Brain microvascular endothelial cell (primary cell): ENCODE data around the gene ELMO2.

ENCODE experiments used
- DNase-seq: peaks from one replicate; pipeline ENCODE4 v3.0.0-alpha.2; 2020
- H3K27ac ChIP-seq: fragments of 250-450 bp; sonication (Bioruptor Pico); 2 replicates; pipeline ENCODE4 v1.5.1; 2020; ENCODE audit warnings: mild to moderate bottlenecking, moderate library complexity
- H3K27me3 ChIP-seq: fragments of 250-450 bp; sonication (Bioruptor Pico); replicated peaks from 2 replicates; pipeline ENCODE4 v1.5.1; 2020; ENCODE audit warnings: mild to moderate bottlenecking
- H3K36me3 ChIP-seq: fragments of 250-450 bp; sonication (Bioruptor Pico); replicated peaks from 2 replicates; pipeline ENCODE4 v1.5.1; 2020; ENCODE audit warnings: mild to moderate bottlenecking
- H3K4me3 ChIP-seq: 2 replicates; pipeline ENCODE4 v1.5.1; 2011; ENCODE audit warnings: low read depth, mild to moderate bottlenecking, control low read depth, low read length, moderate library complexity
- CTCF ChIP-seq: IDR thresholded peaks from 2 replicates; pipeline ENCODE4 v1.5.1; 2011; ENCODE audit warnings: low read depth, mild to moderate bottlenecking, moderate library complexity, low read length, control low read depth, inconsistent platforms; ENCODE audit errors: missing control alignments
- in situ Hi-C: cut with HindIII; loops from 2 replicates; pipeline ENCODE4 v1.10.0; 2017; ENCODE audit warnings: low sequenced_read_pairs, low pct_ligation_motif_present

The ELMO2 gene

GRCh38 chr20:46402331-46402811 is 4.0 kb downstream of the ELMO2 start:
- in situ Hi-C loops: no loop called here
- no peak overlapping the region for H3K4me3 ChIP-seq
- no peak for TF ChIP-seq CTCF
- H3K27ac ChIP-seq: no peak overlapping the region
- no peaks in the 10 kb centered on the region for H3K36me3 ChIP-seq
- DNase-seq: no peak
- H3K27me3 ChIP-seq: no peaks in the 10 kb centered on the region

GRCh38 chr20:46401478-46401860 is 4.9 kb downstream of the ELMO2 start:
- no peak for TF ChIP-seq CTCF
- in situ Hi-C loops: no loop called here
- Histone ChIP-seq H3K4me3 (no peak overlapping the region), H3K36me3 (no peaks in the 10 kb centered on the region), H3K27ac (no peak overlapping the region), H3K27me3 (no peaks in the 10 kb centered on the region)
- DNase-seq: no peak

GRCh38 chr20:46400828-46401477 is 5.5 kb downstream of the ELMO2 start:
- Histone ChIP-seq H3K27me3 (no peaks in the 10 kb centered on the region), H3K36me3 (peaks cover under 1% of the 10 kb centered on the region), H3K27ac (peak overlapping the region; percentile 38), H3K4me3 (no peak overlapping the region)
- in situ Hi-C loops: no loop called here
- DNase-seq: no peak
- TF ChIP-seq CTCF: no peak

GRCh38 chr20:46400253-46400652 is 6.2 kb downstream of the ELMO2 start:
- Histone ChIP-seq H3K27me3 (no peaks in the 10 kb centered on the region), H3K27ac (peak overlapping the region; percentile 38), H3K36me3 (peaks cover 3% of the 10 kb centered on the region), H3K4me3 (no peak overlapping the region)
- DNase-seq: peak; percentile 59
- in situ Hi-C loops: no loop called here
- peak; percentile 10 for TF ChIP-seq CTCF

- Histone ChIP-seq H3K27ac (no peak overlapping the region), H3K36me3 (peaks cover 6% of the 10 kb centered on the region), H3K4me3 (no peak overlapping the region), H3K27me3 (no peaks in the 10 kb centered on the region)
- TF ChIP-seq CTCF: no peak
- DNase-seq: no peak
- in situ Hi-C loops: no loop called here
These were observed 7.0 kb downstream of the ELMO2 start for GRCh38 chr20:46399401-46399800.

- Histone ChIP-seq H3K27ac (no peak overlapping the region), H3K36me3 (peaks cover 9% of the 10 kb centered on the region), H3K27me3 (no peaks in the 10 kb centered on the region), H3K4me3 (no peak overlapping the region)
- TF ChIP-seq CTCF: no peak
- no peak for DNase-seq
- in situ Hi-C loops: no loop called here
These were observed 7.5 kb downstream of the ELMO2 start for GRCh38 chr20:46398963-46399362.
